Kidney tubule cell (primary cell): ENCODE measurements around the gene GLTP.
A peak's percentile ranks its signal among the peaks of the same experiment; 100 is the strongest.
"Not testable (repeated sequence)": the region's sequence is repeated elsewhere in the genome, so short reads cannot be mapped to it uniquely, and the experiment has no call there.

Experiments
- DNase-seq: peaks from one replicate; pipeline ENCODE4 v3.0.0-alpha.2; 2018; ENCODE audit warnings: low spot score

GLTP gene

DNA sequence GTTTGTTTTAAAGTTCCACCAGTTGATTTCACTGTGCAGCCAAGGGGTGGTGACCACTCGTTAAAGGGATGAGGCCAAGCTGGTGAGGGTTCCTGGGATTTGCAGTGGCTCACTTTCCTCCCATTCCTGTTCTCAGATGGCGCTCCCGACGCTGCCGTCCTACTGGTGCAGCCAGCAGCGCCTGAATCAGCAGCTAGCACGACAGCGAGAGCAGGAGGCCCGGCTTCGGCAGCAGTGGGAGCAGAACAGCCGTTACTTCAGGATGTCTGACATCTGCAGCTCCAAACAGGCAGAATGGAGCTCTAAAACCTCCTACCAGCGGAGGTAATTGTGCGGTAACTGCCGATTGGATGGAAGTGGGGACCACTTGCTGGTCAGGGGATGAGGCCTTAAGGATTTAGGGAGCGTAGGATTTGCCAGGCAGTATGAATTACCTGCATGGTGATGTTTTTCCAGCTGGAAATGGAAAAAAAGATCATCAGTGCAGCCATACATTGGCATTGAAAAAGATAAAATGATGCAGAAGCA, 22.6 kb upstream of the GLTP start:
- DNase-seq: no peak

DNA sequence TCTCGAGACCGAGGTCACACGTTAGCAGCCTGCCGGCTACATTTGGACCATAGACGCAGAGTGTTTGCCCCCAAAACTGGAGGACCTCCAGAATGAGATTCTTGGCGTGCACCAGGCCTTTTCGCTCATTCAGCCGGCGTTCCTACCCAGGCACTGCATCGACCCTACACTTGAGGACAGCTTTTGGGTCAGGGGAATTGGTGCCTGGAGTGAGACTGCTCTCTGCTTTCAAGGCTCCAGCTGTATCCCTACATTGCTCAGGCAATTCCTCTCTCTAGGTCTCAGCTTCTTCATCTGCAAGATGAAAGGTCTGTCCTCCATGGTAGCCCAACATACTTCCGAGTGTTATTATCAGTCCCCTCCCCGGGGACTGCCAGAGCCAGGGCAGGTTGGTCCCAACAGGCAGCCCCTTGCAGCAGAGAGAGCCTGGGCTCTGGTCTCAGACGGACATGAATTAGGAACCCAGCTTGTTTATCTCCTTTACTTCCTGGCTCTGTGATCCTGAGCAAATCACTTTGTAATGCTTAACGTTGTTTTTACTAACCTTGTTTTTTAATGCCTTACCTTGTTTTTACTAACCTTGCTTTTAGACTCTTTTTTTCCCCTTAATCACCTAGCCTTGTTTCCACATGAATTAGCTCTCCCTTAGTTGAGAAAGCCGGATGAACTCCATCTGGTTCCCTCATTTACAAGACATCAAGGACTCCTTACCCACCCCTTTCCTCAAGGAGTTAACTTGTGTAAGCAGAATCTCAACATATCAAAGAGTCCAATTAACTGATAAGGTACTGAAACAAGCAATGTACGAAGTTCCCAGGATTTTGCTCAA, 20.6 kb upstream of the GLTP start:
- no peak for DNase-seq

DNA sequence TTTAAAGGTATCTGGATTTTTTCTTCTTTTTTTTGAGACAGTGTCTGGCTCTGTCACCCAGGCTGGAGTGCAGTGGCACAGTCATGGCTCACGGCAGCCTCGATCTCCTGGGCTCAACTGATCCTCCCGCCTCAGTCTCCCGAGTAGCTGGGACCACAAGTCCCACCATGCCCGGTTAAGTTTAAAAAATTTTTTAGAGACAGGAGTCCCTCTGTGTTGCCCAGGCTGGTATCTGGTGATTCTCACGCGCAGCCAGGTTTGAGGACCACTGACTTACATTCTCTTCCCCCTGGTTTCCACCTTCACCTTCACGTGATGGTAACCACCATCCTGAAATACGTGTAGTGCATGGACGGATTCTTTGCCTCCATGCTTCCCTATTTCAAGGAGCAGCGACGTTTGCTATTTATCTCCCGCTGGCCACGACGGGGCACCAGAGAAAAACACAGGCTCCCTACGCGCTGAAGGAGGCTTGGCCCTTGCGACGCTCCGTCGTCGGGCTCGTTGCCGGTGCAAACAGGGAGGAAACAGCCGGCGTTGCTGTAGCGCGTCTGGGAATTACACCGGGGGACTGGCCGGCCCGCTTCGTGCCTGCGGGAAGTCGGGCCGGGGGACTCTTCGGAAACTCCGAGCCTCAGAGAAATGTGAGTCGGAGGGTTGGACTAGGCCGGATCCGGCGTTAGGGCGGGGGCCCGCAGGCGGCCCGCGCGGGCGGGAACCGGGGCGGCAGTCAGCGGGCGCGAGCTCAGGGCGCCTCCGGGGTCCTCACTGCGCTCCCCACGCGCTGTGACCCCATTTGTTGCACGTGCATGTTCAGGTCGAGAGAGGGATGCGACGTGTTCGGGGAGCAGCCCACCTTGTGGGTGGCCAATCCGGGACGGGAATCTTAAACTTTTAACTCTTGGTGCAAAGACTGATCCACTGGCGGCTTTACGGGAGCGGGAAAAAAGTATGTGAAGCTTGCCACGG, 19.7 kb upstream of the GLTP start, which contains the start of gene TCHP:
TCHP (plus strand) TSS at position 492 of the 969 bp plus-strand sequence. CDS start 2,753 bp downstream, outside the sequence.
- DNase-seq: peak; percentile 89

DNA sequence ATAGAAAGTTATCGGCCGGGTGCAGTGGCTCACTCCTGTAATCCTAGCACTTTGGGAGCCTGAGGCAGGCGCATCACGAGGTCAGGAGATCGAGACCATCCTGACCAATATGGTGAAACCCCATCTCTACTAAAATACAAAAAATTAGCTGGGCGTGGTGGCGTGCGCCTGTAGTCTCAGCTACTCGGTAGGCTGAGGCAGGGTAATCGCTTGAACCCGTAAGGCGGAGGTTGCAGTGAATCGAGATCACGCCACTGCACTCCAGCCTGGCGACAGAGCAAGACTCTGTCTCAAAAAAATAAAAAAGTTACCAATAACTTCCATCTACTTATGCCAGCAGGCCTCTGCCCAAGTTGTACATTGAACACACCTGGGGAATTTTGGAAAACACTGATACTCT, 19.0 kb upstream of the GLTP start:
- not testable (repeated sequence) for DNase-seq

DNA sequence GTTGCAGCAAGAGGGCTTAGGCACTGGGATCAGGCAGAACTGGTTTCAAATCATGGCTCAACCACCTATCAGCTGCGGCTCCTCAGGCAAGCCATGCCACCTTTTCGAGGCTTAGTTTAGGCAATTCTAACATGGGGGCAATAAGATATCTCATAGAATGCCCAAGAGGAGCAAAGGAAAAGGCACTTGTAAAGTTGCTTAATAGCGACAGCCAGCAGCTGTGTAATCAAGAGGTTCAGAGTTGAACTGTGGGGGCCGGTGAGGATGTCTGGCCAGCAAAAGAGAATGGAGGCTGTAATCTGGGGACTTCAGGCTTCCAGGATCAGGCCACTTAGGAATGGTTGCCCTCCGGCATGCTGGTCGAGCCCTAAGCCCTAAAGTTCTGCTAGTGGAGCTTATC, 16.7 kb upstream of the GLTP start:
- DNase-seq: no peak

DNA sequence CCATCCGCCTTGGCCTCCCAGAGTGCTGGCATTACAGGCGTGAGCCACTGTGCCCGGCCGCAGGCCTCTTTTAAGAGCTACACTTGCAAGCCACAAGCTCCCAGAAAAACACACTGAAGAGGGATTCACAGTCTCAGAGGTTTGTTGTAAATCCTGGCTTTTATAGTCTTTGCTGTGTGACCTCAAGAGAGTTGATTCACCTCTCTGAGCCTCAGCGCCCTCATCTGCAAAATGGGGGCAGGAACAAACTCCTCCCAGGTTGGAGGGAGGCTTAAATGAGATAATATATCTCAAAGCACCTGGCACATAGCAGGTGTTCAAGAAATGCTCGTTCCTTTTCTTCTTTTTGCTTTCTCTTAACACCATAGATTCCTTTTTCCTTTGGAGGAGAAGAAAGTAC, 15.8 kb upstream of the GLTP start:
- DNase-seq: no peak

DNA sequence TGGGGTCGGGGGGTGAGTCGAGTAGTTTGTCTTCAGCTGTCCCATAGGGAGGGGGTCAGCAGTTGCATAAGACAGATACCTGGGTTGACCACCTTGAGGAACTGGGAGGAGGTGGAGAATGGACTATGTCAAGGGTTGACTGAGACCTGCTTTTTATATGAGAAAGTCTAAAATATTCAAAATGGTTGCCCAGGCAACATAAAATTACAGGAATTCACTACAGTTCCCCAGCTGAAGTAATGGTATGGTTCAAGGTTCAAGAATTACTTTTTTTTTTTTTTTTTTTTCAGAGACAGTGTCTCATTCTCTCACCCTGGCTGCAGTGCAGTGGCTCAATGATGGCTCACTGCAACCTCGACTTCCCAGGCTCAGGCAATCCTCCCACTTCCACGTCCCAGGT, 14.6 kb upstream of the GLTP start:
- no peak for DNase-seq

DNA sequence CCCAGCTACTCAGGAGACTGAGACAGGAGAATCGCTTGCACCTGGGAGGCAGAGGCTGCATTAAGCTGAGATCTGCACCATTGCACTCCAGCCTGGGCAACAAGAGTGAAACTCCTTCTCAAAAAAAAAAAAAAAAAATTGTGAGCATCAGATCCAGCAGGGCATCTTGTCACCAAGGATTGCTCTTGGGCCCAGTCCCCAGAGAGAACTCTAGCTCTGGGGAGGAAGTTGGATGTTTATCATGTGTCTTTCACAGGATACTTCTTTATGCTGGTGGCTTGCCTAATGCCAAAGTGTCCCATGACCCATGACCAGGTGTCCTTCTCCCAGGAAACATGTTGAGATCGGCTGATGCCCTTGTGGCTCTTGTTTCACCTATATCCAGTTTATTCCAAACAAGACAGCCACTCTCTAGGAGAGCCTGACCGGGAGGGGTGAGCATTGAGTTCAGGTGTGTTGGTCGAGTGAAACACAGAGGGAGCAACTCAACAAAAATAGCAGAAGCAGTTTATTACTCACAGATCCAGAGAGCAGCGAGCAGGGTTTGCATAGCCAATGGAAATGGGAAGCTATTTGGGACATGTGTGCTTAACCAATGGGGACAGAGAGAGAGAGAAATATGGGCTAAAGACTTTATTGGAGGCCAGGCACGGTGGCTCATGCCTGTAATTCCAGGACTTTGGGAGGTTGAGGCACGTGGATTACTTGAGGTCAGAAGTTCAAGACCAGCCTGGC, 13.1 kb upstream of the GLTP start:
- DNase-seq: no peak

DNA sequence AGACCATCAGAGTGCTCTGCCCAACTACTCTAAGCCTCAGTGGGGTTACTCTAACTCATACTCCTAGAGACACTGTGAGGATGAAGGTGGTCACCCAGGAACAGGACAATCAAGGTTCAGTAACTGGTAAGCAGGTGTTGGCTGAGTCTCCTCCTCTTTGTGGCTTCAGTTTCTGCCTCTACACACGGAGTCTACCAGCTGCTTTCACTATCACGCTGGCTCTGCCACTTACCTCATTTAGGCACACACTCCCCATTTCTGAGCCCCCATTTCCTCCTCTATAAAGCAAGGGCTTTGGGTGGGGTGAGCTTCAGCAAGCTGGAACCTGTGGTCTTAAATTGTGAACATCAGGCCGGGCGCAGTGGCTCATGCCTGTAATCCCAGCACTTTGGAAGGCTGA, 12.4 kb upstream of the GLTP start:
- no peak for DNase-seq

DNA sequence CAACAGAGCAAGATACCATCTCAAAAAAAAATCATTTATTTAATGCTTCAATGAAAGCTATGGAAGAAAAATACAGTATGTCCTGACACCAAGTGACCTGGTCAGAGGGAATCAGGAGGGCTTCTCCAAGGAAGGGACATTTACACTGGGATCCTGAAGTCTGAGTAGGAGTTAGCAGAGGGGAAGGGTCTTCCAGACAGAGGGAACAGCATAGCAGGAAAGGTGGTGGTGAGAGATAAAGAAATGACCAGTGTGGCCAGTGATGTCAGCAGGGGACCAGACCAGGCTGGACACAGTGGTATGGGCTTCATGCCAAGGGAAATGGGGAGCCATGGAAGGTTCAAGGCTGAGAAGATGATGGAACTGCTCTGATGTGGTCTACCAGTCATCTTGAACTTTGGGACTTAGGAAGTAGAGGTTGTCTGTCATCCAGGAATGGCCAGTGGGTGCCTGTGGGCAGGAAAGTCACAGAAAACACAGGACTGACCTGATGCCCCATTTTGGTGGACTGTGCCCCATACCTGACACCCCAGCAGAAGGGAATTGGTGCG, 11.9 kb upstream of the GLTP start:
- no peak for DNase-seq

DNA sequence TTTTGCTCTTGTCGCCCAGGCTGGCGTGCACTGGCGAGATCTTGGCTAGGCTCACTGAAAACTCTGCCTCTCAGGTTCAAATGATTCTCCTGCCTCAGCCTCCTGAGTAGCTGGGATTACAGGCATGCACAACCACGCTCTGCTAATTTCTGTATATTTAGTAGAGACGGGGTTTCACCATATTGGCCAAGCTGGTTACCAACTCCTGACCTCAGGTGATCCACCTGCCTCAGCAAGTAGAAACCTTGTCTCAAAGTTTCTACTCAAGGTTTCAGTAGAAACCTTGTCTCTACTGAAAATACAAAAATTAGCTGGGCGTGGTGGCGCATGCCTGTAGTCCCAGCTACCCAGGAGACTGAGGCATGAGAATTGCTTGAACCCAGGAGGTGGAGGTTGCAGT, 11.4 kb upstream of the GLTP start:
- DNase-seq: not testable (repeated sequence)

DNA sequence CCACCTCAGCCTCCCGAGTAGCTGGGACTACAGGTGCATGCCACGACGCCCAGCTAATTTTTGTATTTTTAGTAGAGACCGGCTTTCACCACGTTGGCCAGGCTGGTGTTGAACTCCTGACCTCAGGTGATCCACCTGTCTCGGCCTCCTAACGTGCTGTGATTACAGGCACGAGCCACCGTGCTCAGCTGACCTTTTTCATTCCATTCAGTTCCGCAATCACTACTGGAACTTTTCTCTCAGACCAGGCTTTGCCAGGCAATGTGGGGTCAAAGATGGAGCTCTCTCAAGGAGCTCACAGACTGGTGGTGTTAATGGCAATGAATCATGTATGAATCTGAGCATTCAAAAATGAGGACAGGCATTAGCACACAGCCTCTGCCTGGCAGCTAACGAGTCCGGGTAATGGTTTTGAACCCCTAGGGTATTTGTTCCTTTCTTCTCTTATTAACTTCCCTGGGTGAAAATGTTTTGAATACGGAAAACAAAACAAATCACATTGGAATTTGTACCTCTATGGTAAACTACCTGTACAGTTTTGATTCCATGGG, 10.4 kb upstream of the GLTP start:
- peak; percentile 25 for DNase-seq

DNA sequence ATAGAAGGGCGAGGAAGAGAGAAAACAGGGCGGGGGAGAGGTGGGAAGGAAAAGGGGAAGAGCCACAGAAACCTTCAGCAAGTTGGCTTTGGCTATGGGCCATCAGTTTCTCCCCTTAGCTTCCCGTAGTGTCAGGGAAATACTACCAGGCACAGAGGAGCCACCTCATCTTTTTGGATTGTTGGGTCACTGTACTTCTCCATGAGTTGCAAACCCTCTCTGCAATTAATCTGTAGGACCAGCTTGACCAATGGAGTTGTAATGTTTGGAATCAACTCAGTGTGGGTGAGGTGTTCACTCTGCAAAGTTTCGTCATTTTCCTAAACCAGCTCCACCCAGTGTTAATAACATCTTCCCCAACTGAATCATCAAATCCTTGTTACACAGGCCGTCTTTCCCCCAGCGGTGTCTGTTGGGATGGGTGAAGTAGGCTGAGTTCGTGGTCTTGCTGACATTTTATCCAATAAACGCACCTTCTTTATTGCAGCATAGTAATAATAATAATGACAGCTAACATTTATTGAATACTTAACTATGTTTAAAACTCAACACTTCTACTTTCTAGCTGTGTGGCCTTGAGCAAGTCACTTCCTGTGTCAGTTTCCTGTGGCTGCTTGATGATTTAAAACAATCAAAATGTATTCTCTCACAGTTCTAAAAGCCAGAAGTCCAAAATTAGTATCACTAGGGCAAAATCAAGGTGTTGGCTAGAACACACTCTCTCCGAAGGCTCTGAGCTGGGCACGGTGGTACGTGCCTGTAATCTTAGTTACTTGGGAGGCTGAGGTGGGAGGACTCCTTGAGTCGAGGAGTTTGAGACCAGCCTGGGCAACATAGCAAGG, 8.1 kb upstream of the GLTP start:
- peak; percentile 87 for DNase-seq

DNA sequence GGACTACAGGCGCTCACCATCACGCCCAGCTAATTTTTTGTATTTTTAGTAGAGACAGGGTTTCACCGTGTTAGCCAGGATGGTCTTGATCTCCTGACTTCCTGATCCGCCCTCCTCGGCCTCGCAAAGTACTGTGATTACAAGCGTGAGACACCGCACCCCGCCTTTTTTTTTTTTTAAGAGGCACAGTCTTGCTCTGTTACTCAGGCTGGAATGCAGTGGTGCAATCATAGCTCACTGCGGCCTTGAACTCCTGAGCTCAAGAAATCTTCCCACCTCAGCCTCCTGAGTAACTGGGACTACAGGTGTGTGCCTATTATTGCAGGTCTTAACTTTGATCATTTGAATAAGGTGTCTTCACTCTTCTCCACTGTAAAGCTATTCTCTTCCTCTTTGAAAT, 5.3 kb upstream of the GLTP start:
- no peak for DNase-seq

DNA sequence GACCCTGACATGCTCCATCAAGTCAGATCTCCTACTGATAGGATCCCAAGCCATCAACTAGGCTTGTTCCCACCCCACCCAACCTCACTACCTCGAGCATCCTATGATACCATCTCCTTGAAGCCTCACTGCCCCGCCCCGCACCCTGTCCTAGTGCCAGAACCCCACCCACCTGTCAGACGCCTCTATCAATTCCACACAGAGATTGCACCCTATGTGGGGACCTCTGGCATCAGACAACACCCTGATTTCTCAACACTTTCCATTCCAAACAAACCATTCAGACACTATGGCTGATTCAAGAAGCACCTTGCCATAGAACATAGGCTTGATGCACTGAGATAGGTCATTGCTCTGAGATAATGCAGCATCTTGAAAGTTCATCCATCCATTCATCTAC, 3.1 kb upstream of the GLTP start:
- DNase-seq: no peak

DNA sequence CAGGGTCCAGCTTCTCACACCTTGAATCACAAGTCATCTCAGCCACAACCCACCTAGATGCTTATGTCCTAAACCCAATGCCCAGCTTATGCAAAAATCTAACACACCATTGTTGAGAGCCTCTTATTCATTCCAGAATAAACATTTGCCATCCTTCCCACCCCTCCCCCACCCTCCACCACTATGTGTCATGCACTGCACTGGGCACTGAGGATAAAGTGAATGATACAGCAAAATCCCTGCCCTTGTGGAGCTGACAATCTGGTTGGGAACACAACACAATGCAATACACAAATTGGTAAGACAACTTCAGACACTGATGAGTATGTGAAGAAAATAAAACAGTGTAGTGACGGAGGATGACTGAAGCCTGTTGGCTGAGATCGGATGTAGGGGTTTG, 1.4 kb upstream of the GLTP start:
- peak; percentile 43 for DNase-seq

DNA sequence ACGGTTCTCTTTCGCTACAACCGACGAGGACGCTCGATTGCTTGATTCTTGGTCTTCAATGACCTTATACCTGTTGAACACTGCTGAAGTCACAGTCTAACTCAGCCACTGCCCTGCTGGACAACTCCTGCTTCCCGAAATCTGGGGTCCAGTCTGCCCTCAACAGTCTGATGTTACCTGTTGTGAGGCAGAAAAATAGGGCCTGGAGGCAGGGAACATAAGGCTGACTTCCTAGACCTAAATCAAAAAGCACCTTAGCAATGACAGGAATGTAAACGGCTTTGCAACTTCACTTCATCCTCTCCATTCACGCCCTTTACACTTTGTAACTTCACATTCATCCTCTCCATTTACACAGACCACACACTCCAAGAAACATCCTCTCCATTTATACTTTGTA, 597 bp upstream of the GLTP start:
- no peak for DNase-seq

DNA sequence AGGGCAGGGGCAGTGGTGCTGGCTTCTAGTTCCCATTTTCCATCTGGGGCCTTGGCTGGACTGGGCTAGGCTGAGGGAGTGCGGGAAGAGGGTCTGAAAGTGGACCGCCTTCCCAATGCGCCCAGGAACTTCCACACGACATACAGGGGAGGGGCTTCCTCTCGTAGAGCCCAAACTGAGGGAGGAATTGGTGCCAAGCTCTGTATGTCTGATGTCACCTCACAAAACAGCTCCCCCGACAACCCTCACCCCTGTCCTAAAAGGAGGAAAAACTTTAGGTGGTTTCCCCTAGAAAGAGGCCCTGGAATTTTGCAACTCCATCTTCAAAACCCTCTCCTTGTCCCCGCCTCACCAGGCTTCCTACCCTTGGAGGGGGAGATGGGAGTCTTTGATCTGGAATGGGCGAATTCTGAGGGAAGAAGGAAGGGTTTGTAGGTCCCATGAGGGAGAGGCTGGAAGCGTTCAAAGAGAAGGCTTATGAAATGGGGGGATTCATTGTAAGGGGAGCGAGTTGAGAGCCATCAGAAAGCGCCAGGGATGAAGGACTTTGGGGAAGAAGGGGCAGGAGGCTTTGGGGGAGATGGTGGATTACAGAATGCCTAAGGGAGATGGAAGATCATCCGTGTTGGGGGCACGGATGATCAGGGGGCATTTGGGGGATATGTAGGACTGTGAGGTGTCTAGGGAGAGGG, 844 bp downstream of the GLTP start:
- DNase-seq: no peak

DNA sequence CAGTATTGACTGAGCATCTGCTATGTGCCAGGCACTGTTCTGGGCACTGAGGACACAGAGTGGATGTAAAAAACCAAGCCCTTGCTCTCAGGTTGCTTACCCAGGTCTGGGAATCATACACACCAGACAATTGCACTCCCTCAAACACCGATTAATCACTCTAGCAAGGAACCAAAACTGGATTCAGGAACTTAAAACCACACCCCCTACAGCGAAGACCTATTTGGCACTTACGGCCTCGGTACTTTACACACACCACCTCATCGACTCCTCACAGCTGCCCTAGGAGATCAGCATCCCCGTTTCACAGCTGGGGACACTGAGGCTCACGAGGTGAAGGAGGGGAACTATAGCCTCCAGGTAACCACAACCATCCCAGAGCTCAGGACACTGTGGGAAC, 1.6 kb downstream of the GLTP start:
- DNase-seq: peak; percentile 30

DNA sequence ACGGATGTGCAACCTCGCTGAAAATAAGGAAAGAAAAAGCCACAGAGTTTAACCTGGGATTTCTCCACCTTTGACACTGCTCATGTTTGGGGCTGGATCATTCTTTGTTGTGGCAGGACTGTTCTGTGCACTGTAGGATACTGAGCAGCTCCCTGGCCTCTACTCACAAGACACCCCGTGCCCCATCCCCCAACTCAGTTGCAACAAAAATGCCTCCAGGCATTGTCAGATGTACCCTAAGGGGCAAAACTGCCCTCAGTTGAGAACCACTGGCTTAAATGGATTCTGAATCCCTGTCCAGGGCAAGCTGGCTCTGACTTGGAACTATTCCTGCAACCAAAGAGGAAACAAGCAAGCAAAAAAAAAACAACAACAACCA, 2.1 kb downstream of the GLTP start:
- no peak for DNase-seq
